Testis (tissue), 3 donors: ENCODE measurements around the gene ATG9B. TPM values are rescaled to one million over a fixed set of nuclear protein-coding genes. Genes with fewer than 3 reads are reported as not detected.

ENCODE experiments used
- DNase-seq: peaks from one replicate; pipeline ENCODE4 v3.0.0-alpha.2; 2019
- H3K27ac ChIP-seq, 2 donors: fragments of 200-600 bp; sonication (generic); one replicate each; pipeline ENCODE4 v1.5.1; 2019
- H3K27me3 ChIP-seq: fragments of 200-600 bp; sonication (generic); one replicate; pipeline ENCODE4 v1.5.1; 2019
- H3K36me3 ChIP-seq: fragments of 200-600 bp; sonication (generic); one replicate; pipeline ENCODE4 v1.5.1; 2017; ENCODE audit warnings: low read depth; ENCODE audit errors: missing control alignments
- H3K4me1 ChIP-seq: fragments of 200-600 bp; sonication (generic); one replicate; pipeline ENCODE4 v1.5.1; 2019
- H3K4me3 ChIP-seq, 2 donors: fragments of 200-600 bp; sonication (generic); one replicate each; pipeline ENCODE4 v1.5.1; 2017 to 2019
- H3K9me3 ChIP-seq: fragments of 200-600 bp; sonication (generic); one replicate; pipeline ENCODE4 v1.5.1; 2017
- POLR2A ChIP-seq: fragments of 450-650 bp; IDR thresholded peaks from one replicate; pipeline ENCODE4 v1.6.1; 2017; ENCODE audit warnings: antibody characterized with exemption, mild to moderate bottlenecking, moderate library complexity
- WGBS, 2 donors: methylation state at CpG; one replicate each; pipeline ENCODE4 v1.1.5; 2018; 5-methylcytosine and 5-hydroxymethylcytosine counted together
- intact Hi-C: fragments of 100-400 bp; cut with DNase I; formaldehyde crosslinking; loops from one replicate; pipeline ENCODE4 v1.15.1; 2023; ENCODE audit warnings: low total_unique reads
- polyA plus RNA-seq: library from polyadenylated mRNA; stranded (reverse); fragments of 350-450 nt; fragmentation: Illumina TruSeq; extraction: RNeasy Lipid Tissue Mini Kit (QIAGEN cat#74804); gene quantifications from one replicate; pipeline ENCODE4 v1.2.3, GENCODE V29; 2014; ENCODE audit warnings: low read depth, low replicate concordance; ENCODE audit not compliant: insufficient read depth
- total RNA-seq, 2 donors: library from RNA; depleted of rRNA; stranded (reverse); fragments of >200 nt; gene quantifications; one replicate each; pipeline ENCODE4 v1.2.3, GENCODE V29; 2016
- TF ChIP-seq, protein P1 (sequence below), 3 experiments: fragments of 450-650 bp in 2 of 3; fragments of 200-600 bp in 1 of 3; sonication (generic) in 1 of 3; IDR thresholded peaks; one replicate each; pipeline ENCODE4 v1.5.1; 2016 to 2019; ENCODE audit warnings: antibody characterized with exemption in 3 of 3, mild to moderate bottlenecking in 2 of 3, moderate library complexity in 1 of 3

The ATG9B gene
- total and polyA plus RNA-seq, 3 donors from 2014 or later = 14.9 to 29.7 (median 24.8) TPM

DNA sequence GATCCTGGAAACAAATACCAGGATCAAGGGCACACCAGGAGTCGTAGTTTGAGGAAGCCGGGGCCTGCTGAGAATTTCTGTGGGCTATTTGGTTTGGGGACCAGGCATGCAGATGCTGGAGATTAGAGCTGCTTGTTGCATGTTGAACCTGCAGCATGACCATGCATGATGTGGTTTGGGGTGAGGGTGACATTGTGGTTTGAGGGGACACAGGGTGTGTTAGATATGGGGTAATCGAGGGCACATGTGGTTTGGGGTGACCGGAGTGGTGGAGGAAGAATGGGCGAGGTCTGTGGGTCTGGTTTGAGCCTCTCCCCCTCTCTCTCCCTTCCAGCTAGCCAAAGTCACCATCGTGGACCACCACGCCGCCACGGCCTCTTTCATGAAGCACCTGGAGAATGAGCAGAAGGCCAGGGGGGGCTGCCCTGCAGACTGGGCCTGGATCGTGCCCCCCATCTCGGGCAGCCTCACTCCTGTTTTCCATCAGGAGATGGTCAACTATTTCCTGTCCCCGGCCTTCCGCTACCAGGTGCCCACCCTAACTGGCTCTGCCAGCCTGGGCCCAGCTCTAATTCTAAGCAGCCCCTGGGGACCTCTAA is 23.3 kb downstream of the ATG9B start:
- Histone ChIP-seq H3K27me3 (no peaks in the 10 kb centered on the region), H3K4me1 (peaks cover 8% of the 10 kb centered on the region), H3K4me3 (no peak overlapping the region), H3K9me3 (no peaks in the 10 kb centered on the region), H3K27ac (no peak overlapping the region), H3K36me3 (no peaks in the 10 kb centered on the region)
- no peak for DNase-seq
- 92 to 95% methylated on average over 13 of the region's 13 CpGs for WGBS, 2 donors
- intact Hi-C loops = no loop called here
- TF ChIP-seq, protein P1, sequence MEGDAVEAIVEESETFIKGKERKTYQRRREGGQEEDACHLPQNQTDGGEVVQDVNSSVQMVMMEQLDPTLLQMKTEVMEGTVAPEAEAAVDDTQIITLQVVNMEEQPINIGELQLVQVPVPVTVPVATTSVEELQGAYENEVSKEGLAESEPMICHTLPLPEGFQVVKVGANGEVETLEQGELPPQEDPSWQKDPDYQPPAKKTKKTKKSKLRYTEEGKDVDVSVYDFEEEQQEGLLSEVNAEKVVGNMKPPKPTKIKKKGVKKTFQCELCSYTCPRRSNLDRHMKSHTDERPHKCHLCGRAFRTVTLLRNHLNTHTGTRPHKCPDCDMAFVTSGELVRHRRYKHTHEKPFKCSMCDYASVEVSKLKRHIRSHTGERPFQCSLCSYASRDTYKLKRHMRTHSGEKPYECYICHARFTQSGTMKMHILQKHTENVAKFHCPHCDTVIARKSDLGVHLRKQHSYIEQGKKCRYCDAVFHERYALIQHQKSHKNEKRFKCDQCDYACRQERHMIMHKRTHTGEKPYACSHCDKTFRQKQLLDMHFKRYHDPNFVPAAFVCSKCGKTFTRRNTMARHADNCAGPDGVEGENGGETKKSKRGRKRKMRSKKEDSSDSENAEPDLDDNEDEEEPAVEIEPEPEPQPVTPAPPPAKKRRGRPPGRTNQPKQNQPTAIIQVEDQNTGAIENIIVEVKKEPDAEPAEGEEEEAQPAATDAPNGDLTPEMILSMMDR (IDR thresholded peaks at IDR 0.05) = no peak
- TF ChIP-seq POLR2A = no peak

DNA sequence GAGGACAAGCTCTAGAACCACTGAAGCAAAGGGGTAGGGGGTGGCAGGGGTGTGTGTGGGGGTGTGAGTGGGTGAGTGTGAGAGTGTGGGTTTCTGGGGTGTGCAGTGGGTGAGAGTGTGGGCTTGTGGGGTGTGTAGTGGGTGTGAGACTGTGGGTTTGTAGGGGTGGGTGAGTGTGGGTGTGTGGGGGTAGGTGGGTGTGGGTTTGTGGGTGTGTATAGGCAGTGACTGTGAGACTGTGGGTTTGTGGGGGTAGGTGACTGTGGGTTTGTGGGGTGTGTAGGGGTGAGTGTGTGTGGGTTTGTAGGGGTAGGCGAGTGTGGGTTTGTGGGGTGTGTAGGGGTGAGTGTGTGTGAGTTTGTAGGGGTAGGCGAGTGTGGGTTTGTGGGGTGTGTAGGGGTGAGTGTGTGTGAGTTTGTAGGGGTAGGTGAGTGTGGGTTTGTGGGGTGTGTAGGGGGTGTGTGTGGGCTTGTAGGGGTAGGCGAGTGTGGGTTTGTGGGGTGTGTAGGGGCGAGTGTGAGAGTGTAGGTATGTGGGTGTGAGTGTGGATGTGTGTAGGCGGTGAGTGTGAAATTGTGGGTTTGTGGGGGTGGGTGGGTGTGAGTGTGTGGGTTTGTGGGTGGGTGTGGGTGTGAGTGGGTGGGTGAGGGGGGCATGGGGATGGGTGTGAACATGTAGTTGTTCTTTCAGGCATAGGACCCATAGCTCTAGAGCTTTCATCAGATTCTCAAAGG is 24.6 kb downstream of the ATG9B start:
- no peak overlapping the region for H3K27ac ChIP-seq
- no peak for DNase-seq
- 85 to 95% methylated on average over 5 of the region's 5 CpGs for WGBS, 2 donors
- peaks cover 8% of the 10 kb centered on the region for H3K4me1 ChIP-seq
- TF ChIP-seq, protein P1 (IDR thresholded peaks at IDR 0.05) = no peak
- no peak for TF ChIP-seq POLR2A
- H3K9me3 ChIP-seq = no peaks in the 10 kb centered on the region
- H3K36me3 ChIP-seq = no peaks in the 10 kb centered on the region
- intact Hi-C loops = no loop called here
- H3K27me3 ChIP-seq = no peaks in the 10 kb centered on the region
- H3K4me3 ChIP-seq = no peak overlapping the region

DNA sequence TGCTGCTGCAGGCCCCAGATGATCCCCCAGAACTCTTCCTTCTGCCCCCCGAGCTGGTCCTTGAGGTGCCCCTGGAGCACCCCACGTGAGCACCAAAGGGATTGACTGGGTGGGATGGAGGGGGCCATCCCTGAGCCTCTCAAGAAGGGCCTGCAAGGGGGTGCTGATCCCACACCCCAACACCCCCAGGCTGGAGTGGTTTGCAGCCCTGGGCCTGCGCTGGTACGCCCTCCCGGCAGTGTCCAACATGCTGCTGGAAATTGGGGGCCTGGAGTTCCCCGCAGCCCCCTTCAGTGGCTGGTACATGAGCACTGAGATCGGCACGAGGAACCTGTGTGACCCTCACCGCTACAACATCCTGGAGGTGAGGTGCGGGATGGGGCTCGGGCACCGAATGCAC is 25.3 kb downstream of the ATG9B start:
- DNase-seq = no peak
- Histone ChIP-seq H3K27me3 (no peaks in the 10 kb centered on the region), H3K9me3 (no peaks in the 10 kb centered on the region), H3K27ac (no peak overlapping the region), H3K4me1 (peaks cover 8% of the 10 kb centered on the region), H3K36me3 (no peaks in the 10 kb centered on the region), H3K4me3 (no peak overlapping the region)
- WGBS, 2 donors = 94% methylated on average over 3 to 12 of the region's 12 CpGs
- intact Hi-C loops = no loop called here
- TF ChIP-seq POLR2A = no peak
- TF ChIP-seq, protein P1 (IDR thresholded peaks at IDR 0.05) = no peak

DNA sequence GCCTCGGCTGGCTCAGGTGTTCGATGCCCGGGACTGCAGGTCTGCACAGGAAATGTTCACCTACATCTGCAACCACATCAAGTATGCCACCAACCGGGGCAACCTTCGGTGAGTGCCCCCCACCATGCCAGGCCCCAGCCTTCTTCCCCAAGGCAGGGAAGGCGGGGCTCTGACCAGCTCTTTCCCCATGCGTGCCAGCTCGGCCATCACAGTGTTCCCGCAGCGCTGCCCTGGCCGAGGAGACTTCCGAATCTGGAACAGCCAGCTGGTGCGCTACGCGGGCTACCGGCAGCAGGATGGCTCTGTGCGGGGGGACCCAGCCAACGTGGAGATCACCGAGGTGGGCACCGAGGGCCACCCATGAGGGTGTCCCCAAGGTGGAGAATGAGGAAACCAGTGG is 26.0 kb downstream of the ATG9B start:
- DNase-seq = no peak
- Histone ChIP-seq H3K4me1 (peaks cover 8% of the 10 kb centered on the region), H3K4me3 (no peak overlapping the region), H3K36me3 (no peaks in the 10 kb centered on the region), H3K27ac (no peak overlapping the region), H3K27me3 (no peaks in the 10 kb centered on the region), H3K9me3 (no peaks in the 10 kb centered on the region)
- intact Hi-C loops = no loop called here
- TF ChIP-seq POLR2A = no peak
- TF ChIP-seq, protein P1 (IDR thresholded peaks at IDR 0.05) = no peak
- 96% methylated on average over 15 to 20 of the region's 20 CpGs for WGBS, 2 donors
